ENCODE data around the gene GNA15. TPM values are rescaled to one million over a fixed set of nuclear protein-coding genes. Genes with fewer than 3 reads are reported as not detected.

GNA15 gene
- total RNA-seq, 1 experiment from 2014 or later = not detected

GRCh38 chr19:3122512-3122870 lies 13.3 kb upstream of the GNA15 start:
- Histone ChIP-seq H3K36me3 (ENCODE audit: control insufficient read depth, insufficient read depth, low read length) (no peaks in the 10 kb centered on the region; the same call in 1 of the 2 replicates), H3K27me3 (replicated peaks; ENCODE audit: control insufficient read depth, insufficient read depth, low read length) (no peaks in the 10 kb centered on the region), H3K9me3 (no peaks in the 10 kb centered on the region), H3K4me1 (no peaks in the 10 kb centered on the region), H3K4me3 (ENCODE audit: low read depth, low read length) (no peak overlapping the region)
- Mint-ChIP-seq H3K4me3 (ENCODE audit: unreplicated experiment) (no peak overlapping the region), H3K36me3 (ENCODE audit: insufficient read depth, unreplicated experiment) (peaks cover 13% of the 10 kb centered on the region), H3K27me3 (ENCODE audit: insufficient read depth, unreplicated experiment) (no peaks in the 10 kb centered on the region), H3K9me3 (ENCODE audit: unreplicated experiment) (no peaks in the 10 kb centered on the region), H3K27ac (ENCODE audit: unreplicated experiment) (no peak overlapping the region), H3K4me1 (ENCODE audit: low read depth, unreplicated experiment) (no peaks in the 10 kb centered on the region)
- DNase-seq = no peak
- CTCF ChIA-PET = no interaction called here
- no TSS peak for BruUV-seq (replicated peaks)
- TF ChIP-seq, protein P1, sequence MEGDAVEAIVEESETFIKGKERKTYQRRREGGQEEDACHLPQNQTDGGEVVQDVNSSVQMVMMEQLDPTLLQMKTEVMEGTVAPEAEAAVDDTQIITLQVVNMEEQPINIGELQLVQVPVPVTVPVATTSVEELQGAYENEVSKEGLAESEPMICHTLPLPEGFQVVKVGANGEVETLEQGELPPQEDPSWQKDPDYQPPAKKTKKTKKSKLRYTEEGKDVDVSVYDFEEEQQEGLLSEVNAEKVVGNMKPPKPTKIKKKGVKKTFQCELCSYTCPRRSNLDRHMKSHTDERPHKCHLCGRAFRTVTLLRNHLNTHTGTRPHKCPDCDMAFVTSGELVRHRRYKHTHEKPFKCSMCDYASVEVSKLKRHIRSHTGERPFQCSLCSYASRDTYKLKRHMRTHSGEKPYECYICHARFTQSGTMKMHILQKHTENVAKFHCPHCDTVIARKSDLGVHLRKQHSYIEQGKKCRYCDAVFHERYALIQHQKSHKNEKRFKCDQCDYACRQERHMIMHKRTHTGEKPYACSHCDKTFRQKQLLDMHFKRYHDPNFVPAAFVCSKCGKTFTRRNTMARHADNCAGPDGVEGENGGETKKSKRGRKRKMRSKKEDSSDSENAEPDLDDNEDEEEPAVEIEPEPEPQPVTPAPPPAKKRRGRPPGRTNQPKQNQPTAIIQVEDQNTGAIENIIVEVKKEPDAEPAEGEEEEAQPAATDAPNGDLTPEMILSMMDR (IDR thresholded peaks at IDR 0.05; ENCODE audit: insufficient read depth in 1 of 2, low read depth in 1 of 2, low read length in 1 of 2, severe bottlenecking in 1 of 2, unreplicated experiment in 1 of 2) = no peak
- intact Hi-C loops (cut with micrococcal nuclease; ENCODE audit: unreplicated experiment) = no loop called here
- POLR2A ChIA-PET = no interaction called here

GRCh38 chr19:3123088-3123721 lies 12.6 kb upstream of the GNA15 start:
- Histone ChIP-seq H3K4me1 (no peaks in the 10 kb centered on the region), H3K27me3 (replicated peaks; ENCODE audit: control insufficient read depth, insufficient read depth, low read length) (no peaks in the 10 kb centered on the region), H3K4me3 (ENCODE audit: low read depth, low read length) (no peak overlapping the region), H3K9me3 (no peaks in the 10 kb centered on the region), H3K36me3 (ENCODE audit: control insufficient read depth, insufficient read depth, low read length) (no peaks in the 10 kb centered on the region; the same call in 1 of the 2 replicates)
- ChIA-PET CTCF (no interaction called here), POLR2A (no interaction called here)
- H3K36me3 Mint-ChIP-seq (ENCODE audit: insufficient read depth, unreplicated experiment) = peaks cover 13% of the 10 kb centered on the region
- intact Hi-C loops (cut with micrococcal nuclease; ENCODE audit: unreplicated experiment) = no loop called here
- H3K27me3 Mint-ChIP-seq (ENCODE audit: insufficient read depth, unreplicated experiment) = no peaks in the 10 kb centered on the region
- TSS peak; percentile 28 for BruUV-seq (replicated peaks)
- no peak overlapping the region for H3K4me3 Mint-ChIP-seq (ENCODE audit: unreplicated experiment)
- no peak overlapping the region for H3K27ac Mint-ChIP-seq (ENCODE audit: unreplicated experiment)
- H3K4me1 Mint-ChIP-seq (ENCODE audit: low read depth, unreplicated experiment) = no peaks in the 10 kb centered on the region
- DNase-seq = no peak
- H3K9me3 Mint-ChIP-seq (ENCODE audit: unreplicated experiment) = no peaks in the 10 kb centered on the region
- TF ChIP-seq, protein P1 (IDR thresholded peaks at IDR 0.05; ENCODE audit: insufficient read depth in 1 of 2, low read depth in 1 of 2, low read length in 1 of 2, severe bottlenecking in 1 of 2, unreplicated experiment in 1 of 2) = no peak

GRCh38 chr19:3123956-3124355 lies 11.9 kb upstream of the GNA15 start:
- Histone ChIP-seq H3K4me1 (no peaks in the 10 kb centered on the region), H3K36me3 (ENCODE audit: control insufficient read depth, insufficient read depth, low read length) (no peaks in the 10 kb centered on the region), H3K9me3 (no peaks in the 10 kb centered on the region), H3K4me3 (ENCODE audit: low read depth, low read length) (no peak overlapping the region), H3K27me3 (replicated peaks; ENCODE audit: control insufficient read depth, insufficient read depth, low read length) (no peaks in the 10 kb centered on the region)
- no peaks in the 10 kb centered on the region for H3K4me1 Mint-ChIP-seq (ENCODE audit: low read depth, unreplicated experiment)
- intact Hi-C loops (cut with micrococcal nuclease; ENCODE audit: unreplicated experiment) = no loop called here
- no peaks in the 10 kb centered on the region for H3K9me3 Mint-ChIP-seq (ENCODE audit: unreplicated experiment)
- ChIA-PET CTCF (interaction anchor here (0.6 to 0.7 kb wide), 2 partner anchors 28 to 38 kb away, joined by 3 to 5 read pairs; no protein-coding TSS in a partner anchor), POLR2A (no interaction called here)
- no peak overlapping the region for H3K27ac Mint-ChIP-seq (ENCODE audit: unreplicated experiment)
- peaks cover 13% of the 10 kb centered on the region for H3K36me3 Mint-ChIP-seq (ENCODE audit: insufficient read depth, unreplicated experiment)
- no TSS peak for BruUV-seq (replicated peaks)
- H3K4me3 Mint-ChIP-seq (ENCODE audit: unreplicated experiment) = no peak overlapping the region
- H3K27me3 Mint-ChIP-seq (ENCODE audit: insufficient read depth, unreplicated experiment) = no peaks in the 10 kb centered on the region
- TF ChIP-seq, protein P1 (IDR thresholded peaks at IDR 0.05; ENCODE audit: insufficient read depth in 1 of 2, low read depth in 1 of 2, low read length in 1 of 2, severe bottlenecking in 1 of 2, unreplicated experiment in 1 of 2) = no peak
- DNase-seq = no peak

Measured in Caco-2 (cell line).